RWPE2 (cell line): ENCODE results near the gene ETFDH.

Source experiments
- ATAC-seq: fragments of 200-7000 bp; cut with Tn5 transposase; 3 replicates; pipeline ENCODE4 v1.9.1; 2021; ENCODE audit warnings: low read depth
- DNase-seq: peaks from one replicate; pipeline ENCODE4 v3.0.0-alpha.2; 2020; ENCODE audit warnings: low spot score
- H3K27ac ChIP-seq: fragments of 450-650 bp; 2 replicates; pipeline ENCODE4 v1.5.1; 2017; ENCODE audit warnings: mild to moderate bottlenecking; ENCODE audit not compliant: poor library complexity, severe bottlenecking
- H3K27me3 ChIP-seq: fragments of 250-450 bp; sonication (Bioruptor Pico); 2 replicates; pipeline ENCODE4 v1.5.1; 2021; ENCODE audit warnings: mild to moderate bottlenecking, moderate library complexity; ENCODE audit not compliant: insufficient read depth, poor library complexity, severe bottlenecking
- H3K36me3 ChIP-seq: fragments of 250-450 bp; sonication (Bioruptor Pico); 2 replicates; pipeline ENCODE4 v1.5.1; 2020; ENCODE audit warnings: low read depth, mild to moderate bottlenecking, moderate library complexity
- H3K4me1 ChIP-seq: fragments of 250-450 bp; sonication (Bioruptor Pico); 2 replicates; pipeline ENCODE4 v1.5.1; 2021; ENCODE audit warnings: mild to moderate bottlenecking, moderate library complexity; ENCODE audit not compliant: insufficient read depth, poor library complexity, severe bottlenecking
- H3K4me3 ChIP-seq: fragments of 250-450 bp; sonication (Bioruptor Pico); 2 replicates; pipeline ENCODE4 v1.5.1; 2021; ENCODE audit warnings: mild to moderate bottlenecking, moderate library complexity; ENCODE audit not compliant: severe bottlenecking
- H3K9me3 ChIP-seq: fragments of 250-450 bp; sonication (Bioruptor Pico); 2 replicates; pipeline ENCODE4 v1.5.1; 2021; ENCODE audit warnings: mild to moderate bottlenecking, moderate library complexity; ENCODE audit not compliant: severe bottlenecking
- CTCF ChIP-seq: fragments of 450-650 bp; IDR thresholded peaks from one replicate; pipeline ENCODE4 v1.5.1; 2017; ENCODE audit warnings: mild to moderate bottlenecking, moderate library complexity; ENCODE audit not compliant: poor library complexity, severe bottlenecking

ETFDH gene

GRCh38 chr4:158671915-158672806 is at the start of gene ETFDH:
ETFDH (plus strand) TSS chr4:158672296; CDS start chr4:158672457, 161 bp downstream.
- DNase-seq: peak; percentile 98
- Histone ChIP-seq H3K4me3 (peak within 1 kb of the TSS; percentile 80), H3K27ac (peak within 1 kb of the TSS; percentile 63), H3K4me1 (peaks cover 3% of the 10 kb centered on the region), H3K9me3 (no peaks in the 10 kb centered on the region), H3K27me3 (no peaks in the 10 kb centered on the region), H3K36me3 (peaks cover 14% of the 10 kb centered on the region)
- ATAC-seq: peak; percentile 86
- TF ChIP-seq CTCF: peak; percentile 90

GRCh38 chr4:158624889-158625478 is 47.1 kb upstream of the ETFDH start:
- DNase-seq: no peak
- Histone ChIP-seq H3K36me3 (no peaks in the 10 kb centered on the region), H3K4me1 (no peaks in the 10 kb centered on the region), H3K27me3 (no peaks in the 10 kb centered on the region), H3K4me3 (no peak overlapping the region), H3K9me3 (no peaks in the 10 kb centered on the region), H3K27ac (no peak overlapping the region)
- peak; percentile 61; the same call in 2 of the 3 replicates for ATAC-seq
- TF ChIP-seq CTCF: peak; percentile 93

- H3K9me3 ChIP-seq: no peaks in the 10 kb centered on the region
- no peaks in the 10 kb centered on the region for H3K27me3 ChIP-seq
- H3K36me3 ChIP-seq: no peaks in the 10 kb centered on the region
- H3K4me3 ChIP-seq: no peak overlapping the region
- ATAC-seq: no peak
- H3K27ac ChIP-seq: no peak overlapping the region
- no peak for DNase-seq
- H3K4me1 ChIP-seq: no peaks in the 10 kb centered on the region
- TF ChIP-seq CTCF: no peak
Measured at GRCh38 chr4:158625544-158625943, 46.6 kb upstream of the ETFDH start.

GRCh38 chr4:158630893-158631292 is 41.2 kb upstream of the ETFDH start:
- no peak for TF ChIP-seq CTCF
- no peak for DNase-seq
- Histone ChIP-seq H3K27me3 (no peaks in the 10 kb centered on the region), H3K4me3 (no peak overlapping the region), H3K36me3 (no peaks in the 10 kb centered on the region), H3K9me3 (no peaks in the 10 kb centered on the region), H3K27ac (no peak overlapping the region), H3K4me1 (no peaks in the 10 kb centered on the region)
- ATAC-seq: no peak
